Activated T-helper 1 cell treated with Interleukin-2 at 50 U/mL for 16 hours (primary cell): Measurements from ENCODE around the gene GLIPR1.
"Not testable (repeated sequence)": the region's sequence is repeated elsewhere in the genome, so short reads cannot be mapped to it uniquely, and the experiment has no call there.

Source experiments
- DNase-seq: peaks from one replicate; pipeline ENCODE4 v3.0.0-alpha.2; 2020; ENCODE audit warnings: low read depth

Gene GLIPR1

DNA sequence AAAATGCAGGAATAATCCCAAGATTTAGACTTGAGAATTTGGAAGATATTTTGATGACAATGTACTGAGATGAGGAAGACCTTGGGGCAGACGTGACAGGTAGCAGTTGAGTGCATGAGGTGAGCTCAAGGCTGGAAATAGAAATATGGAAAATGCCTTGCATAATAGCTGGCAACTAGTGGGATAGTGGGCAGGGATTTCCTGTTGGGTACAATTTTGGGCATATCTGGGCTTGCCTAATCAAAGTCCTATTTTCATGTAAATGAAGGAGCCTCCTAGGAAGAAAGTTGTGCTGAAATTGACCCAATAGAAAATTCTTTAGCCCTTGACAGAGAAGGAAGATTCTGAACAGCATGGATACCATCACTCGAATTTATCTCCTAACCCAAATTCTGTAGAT, 6.4 kb upstream of the GLIPR1 start:
- DNase-seq: no peak

DNA sequence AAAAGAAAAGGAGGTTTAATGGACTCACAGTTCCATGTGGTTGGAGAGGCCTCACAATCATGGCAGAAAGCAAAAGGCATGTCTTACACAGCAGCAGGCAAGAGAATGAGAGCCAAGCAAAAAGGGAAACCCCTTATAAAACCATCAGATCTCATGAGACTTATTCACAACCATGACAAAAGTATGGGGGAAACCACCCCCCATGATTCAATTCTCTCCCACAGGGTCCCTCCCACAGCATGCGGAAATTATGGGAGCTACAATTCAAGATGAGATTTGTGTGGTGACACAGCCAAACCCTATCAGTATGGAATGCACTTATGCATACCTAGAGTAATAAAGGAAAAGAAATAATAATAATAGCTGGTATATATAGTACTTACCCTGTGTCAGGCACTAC, 4.5 kb upstream of the GLIPR1 start:
- no peak for DNase-seq

DNA sequence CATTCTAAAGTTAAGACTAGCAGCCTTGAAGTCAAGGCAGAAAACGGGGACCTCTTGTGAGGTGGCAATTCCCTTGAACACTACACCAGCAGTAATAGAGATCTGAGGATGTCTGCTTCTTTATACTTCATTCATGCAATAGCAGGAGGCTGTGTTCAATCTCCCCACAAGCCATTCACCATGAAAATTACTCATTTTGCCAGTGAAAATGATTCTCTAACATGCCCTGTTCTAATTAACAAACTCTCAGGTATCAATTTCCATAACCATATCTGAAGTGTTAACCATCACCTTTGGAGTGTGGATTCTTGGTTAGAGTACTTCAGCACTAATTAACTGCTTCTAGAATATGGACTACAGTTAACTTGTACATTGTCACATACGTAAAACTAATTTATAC, 3.4 kb upstream of the GLIPR1 start:
- no peak for DNase-seq

DNA sequence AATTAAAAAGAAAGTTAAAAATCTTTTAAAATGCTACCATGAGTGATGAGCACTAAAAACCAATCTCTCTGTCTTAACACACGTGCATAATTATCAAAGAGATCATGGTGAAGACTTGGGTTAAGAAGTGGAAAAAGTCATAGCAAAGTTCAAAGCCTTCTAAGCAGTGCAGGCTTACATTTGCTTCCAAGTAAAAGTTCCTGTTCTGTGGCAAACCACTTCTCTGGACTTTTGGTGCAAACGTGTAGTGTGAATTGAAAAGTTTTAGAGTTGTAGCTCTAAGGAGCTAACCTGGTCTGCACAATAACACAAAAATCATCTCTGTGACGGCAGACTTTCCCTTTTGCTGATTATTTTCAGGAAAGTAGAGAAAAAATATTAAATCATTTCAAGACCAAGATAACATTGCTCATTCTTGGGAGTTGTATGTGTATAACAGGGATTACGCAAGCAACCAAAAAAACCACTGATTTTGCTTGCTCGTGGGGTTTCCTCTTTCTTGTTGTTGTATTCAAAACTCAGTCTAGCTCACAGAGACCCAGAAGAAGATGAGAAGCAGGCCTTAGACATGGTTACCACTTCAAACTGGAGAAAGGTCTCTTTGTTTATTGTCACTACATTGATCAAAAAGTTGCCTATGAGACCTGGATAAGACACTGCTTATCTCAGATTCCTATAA, 2.3 kb upstream of the GLIPR1 start:
- DNase-seq: no peak

DNA sequence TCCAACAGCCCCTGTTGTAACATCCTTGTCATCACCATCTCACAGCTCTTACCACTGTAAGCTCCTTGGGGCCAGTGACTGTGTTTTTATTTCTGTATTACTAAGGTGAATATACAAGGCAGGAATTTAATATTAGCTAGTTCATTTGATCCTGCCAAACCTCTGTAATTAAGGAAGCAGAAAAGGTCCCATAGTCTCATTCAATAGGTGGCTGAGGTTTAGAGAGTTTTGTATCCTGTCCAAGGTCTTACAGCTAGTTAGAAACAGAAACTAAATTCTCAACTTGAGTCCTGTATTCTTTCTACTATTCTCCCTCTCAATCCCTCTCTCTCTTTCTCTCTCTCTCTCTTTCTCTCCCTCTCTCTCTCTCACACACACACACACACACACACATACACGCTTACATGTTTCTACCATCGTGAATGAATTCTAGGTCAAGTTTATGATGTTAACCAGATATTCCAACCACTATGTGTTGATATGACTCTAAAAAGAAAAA, 543 bp upstream of the GLIPR1 start:
- no peak for DNase-seq

DNA sequence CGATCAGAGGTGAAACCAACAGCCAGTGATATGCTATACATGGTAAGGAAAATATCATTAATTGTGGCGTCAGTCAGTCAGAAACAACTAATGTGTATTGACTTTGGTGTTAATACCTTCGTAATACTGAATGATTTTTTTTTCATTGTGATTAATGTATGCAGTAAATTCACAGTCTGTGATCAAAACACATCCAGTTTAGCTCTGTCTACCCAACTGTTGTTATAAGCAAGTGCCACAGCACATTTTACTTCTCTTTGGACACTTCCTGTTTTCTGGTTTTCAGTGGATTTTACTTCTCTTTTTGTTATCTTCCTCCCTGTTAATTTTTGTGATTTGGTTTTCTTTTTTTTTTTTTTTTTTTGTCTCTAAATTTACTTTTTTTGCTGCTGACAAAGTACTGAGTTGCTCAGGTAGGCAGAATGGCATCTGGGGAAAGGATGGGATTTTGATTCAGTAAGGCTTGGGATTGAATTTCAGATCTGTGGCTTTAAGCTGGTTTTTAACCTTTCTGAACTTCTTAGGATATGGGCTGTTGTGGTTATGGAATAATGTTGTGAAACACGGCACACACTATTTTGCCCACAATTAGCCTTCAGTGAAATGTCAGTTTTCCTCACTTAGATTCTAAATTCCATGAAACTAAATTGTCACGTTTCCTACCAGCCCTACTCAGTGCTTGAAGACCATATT, 604 bp downstream of the GLIPR1 start:
- no peak for DNase-seq

DNA sequence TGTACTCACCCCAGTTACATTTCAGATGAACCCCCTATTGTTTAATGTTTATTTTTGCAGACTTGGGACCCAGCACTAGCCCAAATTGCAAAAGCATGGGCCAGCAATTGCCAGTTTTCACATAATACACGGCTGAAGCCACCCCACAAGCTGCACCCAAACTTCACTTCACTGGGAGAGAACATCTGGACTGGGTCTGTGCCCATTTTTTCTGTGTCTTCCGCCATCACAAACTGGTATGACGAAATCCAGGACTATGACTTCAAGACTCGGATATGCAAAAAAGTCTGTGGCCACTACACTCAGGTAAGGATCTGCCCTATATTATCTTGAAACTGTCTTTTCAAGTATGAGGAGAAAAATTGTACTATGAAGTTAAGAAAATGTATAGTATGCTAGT, 1.2 kb downstream of the GLIPR1 start:
- DNase-seq: no peak

DNA sequence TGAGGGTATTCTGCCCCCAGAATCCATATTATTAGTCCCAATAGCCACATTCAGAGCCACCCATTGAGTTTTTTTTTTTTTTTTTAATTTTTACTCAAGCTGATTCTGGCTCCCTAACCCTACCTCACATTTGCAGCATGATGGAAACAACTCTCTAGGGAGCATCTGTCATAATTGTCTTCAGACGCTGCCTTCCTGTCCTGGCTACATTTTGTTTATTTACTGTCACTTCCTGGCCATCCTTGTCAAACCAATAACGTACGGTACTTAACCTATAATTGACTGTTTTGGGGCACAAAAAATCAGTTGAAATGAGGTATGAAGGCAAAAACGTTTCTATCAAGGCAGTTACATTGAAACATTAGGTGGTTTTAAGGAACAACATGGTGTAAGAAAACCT, 2.1 kb downstream of the GLIPR1 start:
- DNase-seq: no peak

DNA sequence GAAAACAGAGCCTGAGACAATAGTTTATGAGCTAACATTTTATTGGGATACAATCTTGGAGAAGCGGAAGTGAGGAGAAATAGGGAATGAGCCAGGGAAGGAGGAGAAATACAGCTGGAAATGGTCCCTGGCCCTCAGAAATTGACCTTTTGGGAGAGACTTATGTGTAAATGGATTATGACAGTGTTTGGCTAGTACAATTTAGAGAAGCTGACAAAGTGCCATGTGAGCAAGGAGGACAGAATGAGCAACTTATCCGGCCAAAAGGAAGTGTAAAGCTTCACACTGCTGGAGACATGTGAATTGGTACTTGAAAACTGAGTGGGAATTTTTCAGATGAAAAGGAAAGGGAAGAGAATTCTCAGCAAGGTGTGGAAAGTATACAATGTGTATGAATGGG, 2.9 kb downstream of the GLIPR1 start:
- DNase-seq: no peak

DNA sequence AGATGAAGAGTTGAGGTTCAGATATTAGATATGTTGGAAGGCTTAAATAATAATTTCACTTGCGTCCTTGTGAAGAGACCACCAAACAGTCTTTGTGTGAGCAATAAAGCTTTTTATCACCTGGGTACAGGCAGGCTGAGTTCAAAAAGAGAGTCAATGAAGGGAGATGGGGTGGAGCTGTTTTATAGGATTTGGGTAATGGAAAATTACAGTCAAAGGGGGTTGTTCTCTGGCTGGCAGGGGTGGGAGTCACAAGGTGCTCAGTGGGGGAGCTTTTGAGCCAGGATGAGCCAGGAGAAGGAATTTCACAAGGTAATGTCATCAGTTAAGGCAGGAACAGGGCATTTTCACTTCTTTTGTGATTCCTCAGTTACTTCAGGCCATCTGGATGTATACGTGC, 3.9 kb downstream of the GLIPR1 start:
- DNase-seq: not testable (repeated sequence)

DNA sequence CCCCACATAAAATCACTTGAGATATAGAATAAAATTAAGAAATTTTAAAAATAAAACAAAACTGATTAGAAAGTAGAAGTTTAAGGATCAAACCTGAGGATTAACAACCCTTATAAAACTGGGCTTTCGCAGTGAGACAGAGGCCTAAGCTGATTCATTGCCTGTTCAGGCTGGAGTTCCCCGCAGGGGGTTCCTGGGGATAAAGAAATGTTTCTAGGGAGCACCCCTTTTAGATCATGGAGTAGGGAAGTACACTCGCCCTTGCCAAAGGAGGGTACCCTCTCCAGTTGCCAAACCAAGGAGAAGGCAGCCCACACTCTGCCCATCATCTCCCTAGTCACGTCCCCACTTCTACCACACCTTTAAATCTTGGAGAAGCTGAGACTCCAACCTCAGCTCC, 6.8 kb downstream of the GLIPR1 start:
- no peak for DNase-seq

DNA sequence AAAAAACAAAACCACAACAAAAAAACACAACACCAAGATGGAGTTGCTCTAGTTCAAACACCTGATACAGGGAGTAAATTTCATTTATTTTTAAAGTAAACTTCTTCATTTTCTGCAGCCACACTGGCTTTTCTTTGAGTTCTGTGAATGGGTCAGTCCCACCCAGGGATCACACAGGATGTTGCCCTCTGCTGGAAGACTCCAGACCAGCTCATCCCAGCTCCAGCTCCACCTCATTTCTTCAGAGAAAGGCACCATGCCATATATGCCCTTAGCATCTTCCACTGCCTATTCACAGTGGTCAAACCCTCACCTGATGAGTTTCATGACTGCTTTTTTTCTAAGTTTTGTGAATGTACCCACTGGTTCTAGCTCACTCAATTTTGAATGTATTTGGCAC, 8.0 kb downstream of the GLIPR1 start:
- DNase-seq: no peak

DNA sequence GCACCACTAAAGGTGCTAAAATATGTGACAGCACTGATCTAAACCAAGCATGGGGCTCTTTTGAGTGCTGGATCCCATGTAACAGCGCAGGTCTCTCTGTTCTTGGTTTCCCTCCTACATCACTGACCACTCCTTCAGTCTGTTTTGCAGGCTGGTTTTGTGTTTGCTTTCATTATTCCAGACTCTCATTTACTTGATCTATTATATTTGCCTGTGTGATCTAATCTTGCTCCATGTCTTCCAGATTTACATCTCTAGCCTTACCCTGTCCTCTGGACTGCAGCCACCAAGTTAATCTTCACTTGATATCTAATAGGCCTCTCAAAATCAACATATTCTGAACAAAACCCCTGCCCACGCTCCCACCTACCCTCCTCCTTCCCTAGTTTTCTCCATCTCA, 8.6 kb downstream of the GLIPR1 start:
- no peak for DNase-seq

DNA sequence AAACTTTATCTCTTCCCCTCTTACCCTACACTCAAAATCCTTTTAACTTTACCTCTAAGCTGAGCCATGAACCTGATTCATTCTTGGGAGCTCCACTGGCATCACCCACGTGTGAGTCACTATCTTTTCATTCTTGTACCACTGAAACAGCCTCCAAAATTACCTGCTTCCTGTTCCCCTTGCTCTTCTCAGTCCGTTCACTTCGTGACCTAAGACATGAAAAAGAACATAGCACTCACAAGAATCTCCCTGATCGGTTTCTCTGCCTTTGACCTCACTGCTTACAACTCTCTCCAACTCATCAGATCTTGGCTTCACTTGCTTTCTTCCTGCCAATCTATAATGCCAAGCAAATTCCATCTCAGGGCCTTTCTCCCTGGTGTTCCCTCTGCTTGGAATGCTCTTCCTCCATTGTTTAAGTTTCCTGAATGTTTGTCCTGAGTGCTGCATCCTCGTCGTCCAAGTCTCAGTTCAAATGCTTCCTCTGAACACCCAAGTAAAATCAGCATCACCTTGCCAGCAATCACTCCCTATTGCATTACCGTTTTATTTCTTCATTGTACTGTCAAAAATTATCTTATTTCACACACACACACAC, 9.2 kb downstream of the GLIPR1 start:
- no peak for DNase-seq

DNA sequence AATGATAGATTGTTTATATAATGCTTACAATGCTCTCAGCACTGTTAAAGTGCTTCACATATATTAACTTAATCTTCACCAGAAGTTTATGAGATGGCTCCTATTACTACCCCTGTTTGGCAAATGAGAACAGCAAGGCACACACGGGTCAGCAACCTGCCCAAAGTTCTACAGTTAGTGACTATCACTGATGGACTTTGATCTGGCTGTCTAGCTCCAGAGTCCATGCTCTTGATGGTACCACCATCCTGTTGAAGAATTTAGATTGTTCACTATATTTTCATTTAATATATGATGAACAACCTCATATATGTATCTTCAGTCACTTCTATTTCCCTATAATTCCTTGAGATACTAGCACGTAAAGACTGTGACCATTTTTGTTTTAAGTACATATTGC, 10.6 kb downstream of the GLIPR1 start:
- DNase-seq: no peak

DNA sequence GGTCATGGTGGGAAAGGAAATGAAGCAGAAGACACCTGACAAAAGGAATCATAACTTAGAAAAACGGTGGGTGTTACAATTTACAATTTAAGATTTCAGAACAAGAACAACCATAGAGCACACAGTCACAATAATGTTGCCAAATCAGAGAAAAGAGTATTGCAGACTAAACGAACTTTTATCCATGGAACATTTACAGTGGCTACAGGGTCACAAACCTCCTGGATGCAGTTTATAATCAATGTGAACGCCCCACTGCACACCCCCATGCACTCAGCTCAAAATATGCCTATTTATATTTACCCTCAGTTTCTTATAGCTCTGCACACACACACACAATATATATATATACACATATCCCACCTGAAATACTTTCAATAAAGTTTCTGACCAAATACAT, 22.9 kb downstream of the GLIPR1 start:
- DNase-seq: no peak

DNA sequence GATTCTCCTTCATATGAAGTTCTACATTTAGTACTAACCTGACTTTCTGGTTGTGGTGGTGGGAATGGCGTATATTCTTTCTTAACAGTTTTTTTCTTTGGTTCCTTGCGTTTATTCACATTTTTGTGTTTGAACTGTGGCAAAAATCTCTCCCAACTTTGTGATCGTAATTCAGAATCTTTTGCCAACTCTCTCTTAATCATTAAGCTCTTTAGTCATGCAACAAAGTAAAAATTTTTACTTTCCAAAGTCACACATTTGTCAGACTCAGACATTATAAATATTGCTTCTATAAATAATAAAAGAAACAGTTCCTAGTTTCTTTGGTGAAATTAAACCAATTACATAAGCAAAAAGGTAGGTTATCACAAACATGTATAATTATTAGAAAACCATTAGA, 23.3 kb downstream of the GLIPR1 start:
- no peak for DNase-seq

DNA sequence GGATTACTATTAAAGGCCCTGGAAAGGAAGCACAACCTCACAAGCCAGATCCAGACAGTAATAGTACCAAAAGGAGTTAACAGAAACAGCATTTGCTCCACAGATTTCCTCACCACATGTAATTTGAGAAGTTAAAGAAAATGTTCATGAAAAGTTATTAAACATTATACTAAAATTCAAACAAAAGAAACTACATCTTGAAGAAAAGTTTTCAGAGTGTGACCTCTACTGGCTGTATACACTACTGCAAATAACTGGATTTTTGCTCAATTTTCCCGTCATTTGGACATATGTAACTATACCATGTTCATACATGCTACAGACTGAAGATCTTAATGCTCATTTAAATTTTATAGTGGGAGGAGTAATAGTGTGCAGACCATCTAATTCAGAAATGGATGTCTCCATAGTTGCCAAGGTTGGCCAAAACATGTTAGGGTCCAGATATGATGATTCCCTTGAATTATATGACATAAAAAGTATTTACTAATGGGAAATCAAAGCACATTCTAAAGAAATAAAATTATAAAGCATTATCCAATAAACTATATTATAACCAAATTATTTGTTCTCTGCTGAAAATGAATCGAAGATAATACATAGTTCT, 25.3 kb downstream of the GLIPR1 start:
- DNase-seq: no peak

DNA sequence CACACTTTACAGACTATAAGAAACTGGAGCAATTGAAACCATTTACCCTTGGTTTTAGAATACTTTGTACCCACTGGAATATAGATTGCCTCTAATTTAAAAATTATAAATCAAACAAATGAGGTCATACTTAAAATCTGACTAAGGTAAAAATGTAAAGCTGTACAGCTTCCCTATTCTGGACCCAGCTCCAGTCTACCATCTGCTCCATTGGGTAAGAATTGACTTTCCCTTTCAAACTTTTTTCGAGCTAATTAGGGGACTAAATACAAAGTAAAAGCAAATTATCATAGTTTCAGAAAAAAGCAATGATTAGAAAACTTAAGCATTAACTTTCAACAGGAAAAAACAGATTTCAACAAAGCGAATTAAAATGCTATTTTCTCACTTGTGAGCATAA, 26.5 kb downstream of the GLIPR1 start:
- no peak for DNase-seq

DNA sequence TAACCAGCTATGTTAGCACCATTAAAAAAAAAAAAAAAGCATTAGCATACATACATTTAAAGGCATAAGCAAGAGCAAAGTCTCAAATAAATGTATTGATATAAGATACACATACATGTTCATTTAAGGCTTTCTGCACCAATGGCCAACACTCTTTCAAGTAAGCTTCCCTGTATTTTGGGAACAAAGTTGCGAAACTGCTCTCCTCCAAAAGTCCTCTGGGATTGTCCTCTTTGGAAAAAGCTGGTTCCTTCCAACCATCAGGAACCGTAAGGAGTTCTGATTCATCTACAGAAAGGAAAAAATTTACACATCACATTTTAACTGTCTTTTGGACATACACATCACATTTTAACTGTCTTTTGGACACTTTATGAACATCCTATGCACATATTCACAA, 27.6 kb downstream of the GLIPR1 start:
- no peak for DNase-seq

DNA sequence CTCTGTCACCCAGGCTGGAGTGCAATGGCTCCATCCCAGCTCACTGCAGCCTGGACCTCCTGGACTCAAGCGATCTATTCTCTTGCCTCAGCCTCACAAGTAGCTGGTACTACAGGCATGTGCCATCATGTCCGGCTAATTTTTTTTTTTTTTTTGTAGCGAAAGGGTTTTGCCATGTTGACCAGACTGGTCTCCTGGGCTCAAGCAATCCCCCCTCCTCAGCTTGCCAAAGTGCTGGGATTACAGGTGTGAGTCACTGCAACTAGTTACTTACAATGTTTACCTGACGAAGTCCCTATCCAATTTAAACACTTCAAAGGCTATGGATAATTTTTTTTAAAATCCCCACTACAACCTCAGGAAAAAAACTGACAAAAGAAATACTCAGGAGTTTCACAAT, 29.1 kb downstream of the GLIPR1 start:
- DNase-seq: no peak

DNA sequence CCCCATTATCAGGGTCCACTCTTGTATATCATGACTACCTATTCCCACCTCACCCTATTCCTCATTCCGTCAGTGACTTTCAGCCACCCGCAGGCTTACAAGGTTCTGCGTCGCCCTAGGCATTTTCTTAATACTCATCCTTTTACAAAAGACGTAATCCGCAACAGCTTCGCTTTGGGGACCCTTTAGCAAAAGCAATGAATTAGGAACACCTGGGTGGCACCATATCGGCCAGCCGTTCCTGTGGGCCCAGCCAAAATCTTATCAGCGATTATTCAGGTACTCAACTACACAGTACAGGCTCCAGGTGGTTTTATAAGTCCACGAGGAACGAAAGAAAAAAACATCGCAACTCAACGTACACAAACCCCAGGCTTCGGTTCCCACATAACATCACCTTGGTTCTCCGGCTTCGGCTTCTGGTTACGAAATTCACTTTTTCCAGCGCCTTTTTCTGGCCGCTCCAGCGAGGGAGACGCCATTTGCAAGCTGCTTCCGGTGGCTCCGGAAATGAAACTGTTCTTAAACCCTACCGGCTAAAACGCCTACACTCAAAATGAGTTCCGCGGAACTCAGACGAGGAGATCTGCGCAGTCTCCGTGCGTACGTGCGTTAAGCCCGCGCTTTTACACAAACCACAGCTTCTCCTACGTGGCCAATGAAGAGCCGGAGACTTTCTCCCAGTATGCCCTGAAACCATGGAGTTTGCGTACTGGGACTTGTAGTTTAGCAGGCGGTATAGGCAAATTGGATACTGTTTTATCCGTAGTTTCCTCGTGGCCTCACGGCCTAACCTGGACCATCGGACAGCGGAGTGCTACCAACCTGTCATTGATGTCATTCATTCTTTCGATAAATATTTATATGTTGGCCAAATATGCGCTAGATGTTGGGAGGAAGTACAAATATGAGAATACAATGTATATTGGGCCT, 30.8 kb downstream of the GLIPR1 start, which contains the start of gene KRR1:
TSS of gene KRR1 (minus strand) at position 494 of the 933 bp plus-strand sequence. CDS start at position 482, 12 bp downstream.
- DNase-seq: peak; percentile 79
